ENCODE data around the gene OLFM2.

The OLFM2 gene

GRCh38 chr19:9857920-9858746 lies 78.2 kb downstream of the OLFM2 start:
- no peak for TF ChIP-seq USF1 (IDR thresholded peaks at IDR 0.05)
- TF ChIP-seq TCF12 (IDR thresholded peaks at IDR 0.05; ENCODE audit: low read depth) = no peak
- TF ChIP-seq TAF1 (IDR thresholded peaks at IDR 0.05; ENCODE audit: low read depth) = no peak
- TF ChIP-seq YY1 (IDR thresholded peaks at IDR 0.05; ENCODE audit: low read depth) = no peak
- no peak for TF ChIP-seq CEBPB (IDR thresholded peaks at IDR 0.05)
- TF ChIP-seq REST (IDR thresholded peaks at IDR 0.05; ENCODE audit: low read depth) = no peak
- TF ChIP-seq EGR1 (IDR thresholded peaks at IDR 0.05) = no peak
- TF ChIP-seq MAX (IDR thresholded peaks at IDR 0.05) = no peak

- no peak for TF ChIP-seq USF1 (IDR thresholded peaks at IDR 0.05)
- no peak for TF ChIP-seq MAX (IDR thresholded peaks at IDR 0.05)
- TF ChIP-seq NFIC (IDR thresholded peaks at IDR 0.05) = no peak
- no peak for TF ChIP-seq TAF1 (IDR thresholded peaks at IDR 0.05; ENCODE audit: low read depth)
- TF ChIP-seq REST (IDR thresholded peaks at IDR 0.05; ENCODE audit: low read depth) = no peak
- TF ChIP-seq FOXM1 (IDR thresholded peaks at IDR 0.05; ENCODE audit: borderline replicate concordance, low read depth) = no peak
- no peak for TF ChIP-seq ZBTB7A (IDR thresholded peaks at IDR 0.05; ENCODE audit: low read depth)
- no peak for TF ChIP-seq TCF12 (IDR thresholded peaks at IDR 0.05; ENCODE audit: low read depth)
- no peak for TF ChIP-seq CREB1 (IDR thresholded peaks at IDR 0.05; ENCODE audit: low read depth)
- no peak for TF ChIP-seq CEBPB (IDR thresholded peaks at IDR 0.05)
- TF ChIP-seq TEAD4 (IDR thresholded peaks at IDR 0.05) = no peak
- no peak for TF ChIP-seq EGR1 (IDR thresholded peaks at IDR 0.05)
- TF ChIP-seq RAD21 (IDR thresholded peaks at IDR 0.05; ENCODE audit: low read depth) = no peak
- no peak for TF ChIP-seq YY1 (IDR thresholded peaks at IDR 0.05; ENCODE audit: low read depth)
- no peak for TF ChIP-seq EP300 (IDR thresholded peaks at IDR 0.05; ENCODE audit: borderline replicate concordance)
These were observed 79.1 kb downstream of the OLFM2 start for GRCh38 chr19:9857076-9857721.

- TF ChIP-seq EP300 (IDR thresholded peaks at IDR 0.05; ENCODE audit: borderline replicate concordance) (no peak), YY1 (IDR thresholded peaks at IDR 0.05; ENCODE audit: low read depth) (no peak), FOXM1 (IDR thresholded peaks at IDR 0.05; ENCODE audit: borderline replicate concordance, low read depth) (no peak), NFIC (IDR thresholded peaks at IDR 0.05) (no peak), TCF12 (IDR thresholded peaks at IDR 0.05; ENCODE audit: low read depth) (no peak), CEBPB (IDR thresholded peaks at IDR 0.05) (no peak), TAF1 (IDR thresholded peaks at IDR 0.05; ENCODE audit: low read depth) (no peak), CREB1 (IDR thresholded peaks at IDR 0.05; ENCODE audit: low read depth) (no peak), TEAD4 (IDR thresholded peaks at IDR 0.05) (no peak), RAD21 (IDR thresholded peaks at IDR 0.05; ENCODE audit: low read depth) (no peak), ZBTB7A (IDR thresholded peaks at IDR 0.05; ENCODE audit: low read depth) (no peak), REST (IDR thresholded peaks at IDR 0.05; ENCODE audit: low read depth) (no peak), USF1 (IDR thresholded peaks at IDR 0.05) (no peak), EGR1 (IDR thresholded peaks at IDR 0.05) (no peak), MAX (IDR thresholded peaks at IDR 0.05) (no peak)
These were observed 79.7 kb downstream of the OLFM2 start for GRCh38 chr19:9856609-9857008.

Data from Ishikawa (cell line).